ENCODE measurements around the gene FKBP15.
A peak's percentile ranks its signal among the peaks of the same experiment; 100 is the strongest.

The FKBP15 gene

GRCh38 chr9:113219186-113219936, 1.7 kb downstream of the FKBP15 start:
- Histone ChIP-seq H3K9me3 (ENCODE audit: control insufficient read depth, low read length) (no peaks in the 10 kb centered on the region), H3K27me3 (replicated peaks; ENCODE audit: control insufficient read depth, insufficient read depth, low read length, poor library complexity, severe bottlenecking) (no peaks in the 10 kb centered on the region), H3K4me3 (ENCODE audit: insufficient read depth, low read depth, low read length, poor library complexity, severe bottlenecking) (peak overlapping the region; percentile 88), H3K36me3 (ENCODE audit: control insufficient read depth, insufficient read depth, low read length) (no peaks in the 10 kb centered on the region), H3K4me1 (ENCODE audit: control insufficient read depth, insufficient read depth, low read length, poor library complexity, severe bottlenecking) (peaks cover 17% of the 10 kb centered on the region), H3K27ac (ENCODE audit: insufficient read depth, low read length, poor library complexity, severe bottlenecking) (no peak overlapping the region)
- no peak for DNase-seq

GRCh38 chr9:113216406-113216805, 4.7 kb downstream of the FKBP15 start:
- H3K4me3 ChIP-seq (ENCODE audit: insufficient read depth, low read depth, low read length, poor library complexity, severe bottlenecking) = no peak overlapping the region
- H3K4me1 ChIP-seq (ENCODE audit: control insufficient read depth, insufficient read depth, low read length, poor library complexity, severe bottlenecking) = peaks cover 9% of the 10 kb centered on the region
- no peaks in the 10 kb centered on the region for H3K9me3 ChIP-seq (ENCODE audit: control insufficient read depth, low read length)
- DNase-seq = no peak
- no peaks in the 10 kb centered on the region for H3K27me3 ChIP-seq (replicated peaks; ENCODE audit: control insufficient read depth, insufficient read depth, low read length, poor library complexity, severe bottlenecking)
- no peak overlapping the region for H3K27ac ChIP-seq (ENCODE audit: insufficient read depth, low read length, poor library complexity, severe bottlenecking)
- H3K36me3 ChIP-seq (ENCODE audit: control insufficient read depth, insufficient read depth, low read length) = no peaks in the 10 kb centered on the region

- no peaks in the 10 kb centered on the region for H3K9me3 ChIP-seq (ENCODE audit: control insufficient read depth, low read length)
- H3K4me1 ChIP-seq (ENCODE audit: control insufficient read depth, insufficient read depth, low read length, poor library complexity, severe bottlenecking) = peaks cover 7% of the 10 kb centered on the region
- H3K36me3 ChIP-seq (ENCODE audit: control insufficient read depth, insufficient read depth, low read length) = no peaks in the 10 kb centered on the region
- no peak for DNase-seq
- H3K4me3 ChIP-seq (ENCODE audit: insufficient read depth, low read depth, low read length, poor library complexity, severe bottlenecking) = no peak overlapping the region
- no peak overlapping the region for H3K27ac ChIP-seq (ENCODE audit: insufficient read depth, low read length, poor library complexity, severe bottlenecking)
- no peaks in the 10 kb centered on the region for H3K27me3 ChIP-seq (replicated peaks; ENCODE audit: control insufficient read depth, insufficient read depth, low read length, poor library complexity, severe bottlenecking)
Measured at GRCh38 chr9:113215132-113215531, 5.9 kb downstream of the FKBP15 start.

- Histone ChIP-seq H3K4me1 (ENCODE audit: control insufficient read depth, insufficient read depth, low read length, poor library complexity, severe bottlenecking) (no peaks in the 10 kb centered on the region), H3K9me3 (ENCODE audit: control insufficient read depth, low read length) (no peaks in the 10 kb centered on the region), H3K27me3 (replicated peaks; ENCODE audit: control insufficient read depth, insufficient read depth, low read length, poor library complexity, severe bottlenecking) (no peaks in the 10 kb centered on the region), H3K36me3 (ENCODE audit: control insufficient read depth, insufficient read depth, low read length) (peaks cover 27% of the 10 kb centered on the region), H3K27ac (ENCODE audit: insufficient read depth, low read length, poor library complexity, severe bottlenecking) (no peak overlapping the region), H3K4me3 (ENCODE audit: insufficient read depth, low read depth, low read length, poor library complexity, severe bottlenecking) (no peak overlapping the region)
- DNase-seq = no peak
Measured at GRCh38 chr9:113210815-113211214, 10.3 kb downstream of the FKBP15 start.

- DNase-seq = no peak
- no peaks in the 10 kb centered on the region for H3K4me1 ChIP-seq (ENCODE audit: control insufficient read depth, insufficient read depth, low read length, poor library complexity, severe bottlenecking)
- H3K9me3 ChIP-seq (ENCODE audit: control insufficient read depth, low read length) = no peaks in the 10 kb centered on the region
- peaks cover 55% of the 10 kb centered on the region for H3K36me3 ChIP-seq (ENCODE audit: control insufficient read depth, insufficient read depth, low read length)
- H3K4me3 ChIP-seq (ENCODE audit: insufficient read depth, low read depth, low read length, poor library complexity, severe bottlenecking) = no peak overlapping the region
- no peaks in the 10 kb centered on the region for H3K27me3 ChIP-seq (replicated peaks; ENCODE audit: control insufficient read depth, insufficient read depth, low read length, poor library complexity, severe bottlenecking)
- no peak overlapping the region for H3K27ac ChIP-seq (ENCODE audit: insufficient read depth, low read length, poor library complexity, severe bottlenecking)
Measured at GRCh38 chr9:113205861-113206260, 15.2 kb downstream of the FKBP15 start.

DNA sequence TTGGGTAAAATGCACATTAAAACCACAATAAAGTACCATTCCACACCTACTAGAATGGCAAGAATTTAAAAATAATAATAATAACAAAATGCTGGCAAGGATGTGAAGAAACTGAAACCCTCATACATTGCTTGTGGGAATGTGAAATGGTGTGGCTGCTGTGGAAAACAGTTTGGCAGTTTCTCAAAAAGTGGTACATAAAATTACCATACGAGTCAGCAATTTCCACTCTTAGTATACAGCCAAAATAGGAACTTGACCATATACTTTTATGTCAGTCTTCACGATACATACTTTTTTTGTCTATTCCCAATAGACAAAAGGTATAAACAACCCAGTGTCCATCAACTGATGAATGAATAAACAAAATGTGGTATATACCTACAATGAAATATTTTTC, 15.6 kb downstream of the FKBP15 start:
- Histone ChIP-seq H3K4me3 (ENCODE audit: insufficient read depth, low read depth, low read length, poor library complexity, severe bottlenecking) (no peak overlapping the region), H3K27ac (ENCODE audit: insufficient read depth, low read length, poor library complexity, severe bottlenecking) (no peak overlapping the region), H3K36me3 (ENCODE audit: control insufficient read depth, insufficient read depth, low read length) (peaks cover 55% of the 10 kb centered on the region), H3K4me1 (ENCODE audit: control insufficient read depth, insufficient read depth, low read length, poor library complexity, severe bottlenecking) (no peaks in the 10 kb centered on the region), H3K27me3 (replicated peaks; ENCODE audit: control insufficient read depth, insufficient read depth, low read length, poor library complexity, severe bottlenecking) (no peaks in the 10 kb centered on the region), H3K9me3 (ENCODE audit: control insufficient read depth, low read length) (no peaks in the 10 kb centered on the region)
- DNase-seq = no peak

- Histone ChIP-seq H3K27ac (ENCODE audit: insufficient read depth, low read length, poor library complexity, severe bottlenecking) (no peak overlapping the region), H3K9me3 (ENCODE audit: control insufficient read depth, low read length) (no peaks in the 10 kb centered on the region), H3K4me1 (ENCODE audit: control insufficient read depth, insufficient read depth, low read length, poor library complexity, severe bottlenecking) (no peaks in the 10 kb centered on the region), H3K4me3 (ENCODE audit: insufficient read depth, low read depth, low read length, poor library complexity, severe bottlenecking) (no peak overlapping the region), H3K36me3 (ENCODE audit: control insufficient read depth, insufficient read depth, low read length) (peaks cover 57% of the 10 kb centered on the region), H3K27me3 (replicated peaks; ENCODE audit: control insufficient read depth, insufficient read depth, low read length, poor library complexity, severe bottlenecking) (no peaks in the 10 kb centered on the region)
- no peak for DNase-seq
Measured at GRCh38 chr9:113199683-113200329, 21.3 kb downstream of the FKBP15 start.

- no peak overlapping the region for H3K4me3 ChIP-seq (ENCODE audit: insufficient read depth, low read depth, low read length, poor library complexity, severe bottlenecking)
- H3K9me3 ChIP-seq (ENCODE audit: control insufficient read depth, low read length) = no peaks in the 10 kb centered on the region
- H3K4me1 ChIP-seq (ENCODE audit: control insufficient read depth, insufficient read depth, low read length, poor library complexity, severe bottlenecking) = no peaks in the 10 kb centered on the region
- H3K27ac ChIP-seq (ENCODE audit: insufficient read depth, low read length, poor library complexity, severe bottlenecking) = no peak overlapping the region
- no peaks in the 10 kb centered on the region for H3K27me3 ChIP-seq (replicated peaks; ENCODE audit: control insufficient read depth, insufficient read depth, low read length, poor library complexity, severe bottlenecking)
- peaks cover 54% of the 10 kb centered on the region for H3K36me3 ChIP-seq (ENCODE audit: control insufficient read depth, insufficient read depth, low read length)
- no peak for DNase-seq
Measured at GRCh38 chr9:113192455-113192854, 28.6 kb downstream of the FKBP15 start.

DNA sequence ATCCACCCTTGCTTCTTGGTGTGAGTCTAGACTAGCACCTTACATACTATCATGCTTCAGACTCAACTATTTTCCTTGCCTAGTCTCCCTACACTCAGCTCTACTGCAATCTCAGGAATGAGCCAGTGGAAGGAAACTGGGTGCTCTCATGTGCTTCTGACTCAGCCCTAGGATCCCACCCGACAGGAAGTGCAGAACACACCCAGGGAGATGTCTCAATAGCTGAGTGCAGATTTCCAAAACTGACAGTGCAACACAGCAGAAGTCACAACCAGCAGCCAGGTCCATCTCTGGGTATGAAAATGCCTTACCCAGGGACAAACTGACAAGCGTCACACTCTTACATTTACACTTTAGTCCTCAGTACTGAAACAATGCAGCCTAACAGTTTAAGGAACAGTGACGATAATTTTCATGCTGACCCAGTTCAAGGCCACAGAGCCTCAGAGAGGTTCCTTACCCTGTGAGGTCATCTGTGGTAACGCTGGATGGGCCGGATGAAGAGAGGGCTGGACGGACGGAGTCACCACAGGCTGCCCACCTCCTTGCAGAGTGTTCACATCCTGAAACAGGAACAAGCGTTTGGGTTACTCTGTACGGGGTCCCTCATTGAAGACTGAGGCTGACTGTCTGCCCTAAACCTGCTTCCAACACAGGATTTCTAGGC, 33.0 kb downstream of the FKBP15 start:
- Histone ChIP-seq H3K4me1 (ENCODE audit: control insufficient read depth, insufficient read depth, low read length, poor library complexity, severe bottlenecking) (no peaks in the 10 kb centered on the region), H3K36me3 (ENCODE audit: control insufficient read depth, insufficient read depth, low read length) (peaks cover 78% of the 10 kb centered on the region), H3K27ac (ENCODE audit: insufficient read depth, low read length, poor library complexity, severe bottlenecking) (no peak overlapping the region), H3K4me3 (ENCODE audit: insufficient read depth, low read depth, low read length, poor library complexity, severe bottlenecking) (no peak overlapping the region), H3K9me3 (ENCODE audit: control insufficient read depth, low read length) (no peaks in the 10 kb centered on the region), H3K27me3 (replicated peaks; ENCODE audit: control insufficient read depth, insufficient read depth, low read length, poor library complexity, severe bottlenecking) (no peaks in the 10 kb centered on the region)
- no peak for DNase-seq

- Histone ChIP-seq H3K9me3 (ENCODE audit: control insufficient read depth, low read length) (no peaks in the 10 kb centered on the region), H3K27me3 (replicated peaks; ENCODE audit: control insufficient read depth, insufficient read depth, low read length, poor library complexity, severe bottlenecking) (no peaks in the 10 kb centered on the region), H3K27ac (ENCODE audit: insufficient read depth, low read length, poor library complexity, severe bottlenecking) (no peak overlapping the region), H3K36me3 (ENCODE audit: control insufficient read depth, insufficient read depth, low read length) (peaks cover 81% of the 10 kb centered on the region), H3K4me1 (ENCODE audit: control insufficient read depth, insufficient read depth, low read length, poor library complexity, severe bottlenecking) (no peaks in the 10 kb centered on the region), H3K4me3 (ENCODE audit: insufficient read depth, low read depth, low read length, poor library complexity, severe bottlenecking) (no peak overlapping the region)
- no peak for DNase-seq
Measured at GRCh38 chr9:113186137-113186755, 34.8 kb downstream of the FKBP15 start.

All from effector memory CD4-positive, alpha-beta T cell (primary cell).